NCI-H526 treated with DMSO at 0.1 percent for 48 hours (cell line): ENCODE measurements around the gene XKR3.
"Not testable (repeated sequence)": the region's sequence is repeated elsewhere in the genome, so short reads cannot be mapped to it uniquely, and the experiment has no call there.

ENCODE experiments used
- DNase-seq: peaks from one replicate; lab custom pipeline; 2025; lab: John Stamatoyannopoulos, UW

XKR3 gene

DNA sequence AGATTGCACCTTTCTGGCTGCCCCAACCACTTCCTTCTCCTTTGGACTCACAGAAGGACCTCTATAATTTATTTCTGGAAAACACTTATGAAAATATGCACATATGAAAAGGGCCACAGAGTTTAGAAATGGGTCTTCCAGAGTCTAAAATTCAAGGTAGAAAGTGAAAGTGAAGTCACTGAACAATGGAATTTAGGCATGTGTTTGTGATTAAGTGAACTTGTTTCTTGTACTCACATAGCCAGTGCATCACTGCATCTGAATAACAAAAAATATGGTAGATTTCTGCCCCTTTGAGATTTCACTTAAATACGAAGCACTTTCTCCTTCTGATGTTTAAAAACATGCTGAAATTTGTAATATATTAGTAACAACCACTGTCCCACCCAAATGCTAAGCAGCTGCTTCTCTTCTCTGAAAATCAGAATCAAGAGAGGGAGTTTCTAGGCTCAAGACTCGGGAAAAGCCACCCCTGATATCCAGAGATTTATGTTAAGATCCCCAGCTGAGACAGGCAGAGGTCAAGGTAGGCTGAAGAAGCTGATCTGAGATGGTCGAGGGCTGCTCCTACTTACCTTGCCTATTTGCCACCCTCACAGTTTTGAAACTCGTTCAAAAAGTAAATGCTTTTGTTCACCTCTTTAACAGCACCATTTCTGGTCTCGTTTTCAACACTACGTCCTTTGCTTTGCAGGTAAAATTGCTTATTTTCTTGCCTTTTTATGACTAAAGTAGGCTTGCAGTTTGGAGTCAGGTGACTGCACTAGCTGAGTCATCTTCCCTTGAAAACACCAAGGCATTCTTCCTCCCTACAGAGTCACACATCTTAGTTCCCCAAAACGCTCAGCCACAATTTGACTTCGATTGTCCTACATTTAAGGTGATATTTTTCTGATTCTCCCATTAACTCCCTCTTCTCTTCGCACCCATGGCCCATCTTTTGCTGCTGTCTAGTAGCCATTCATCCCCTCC lies at the start of gene XKR3:
Gene XKR3, minus strand, starts transcription at position 696 of the 972 bp plus-strand sequence. CDS start 17,338 bp downstream, outside the sequence.
- no peak for DNase-seq

GRCh38 chr22:16869640-16870039 lies 44.4 kb upstream of the XKR3 start:
- not testable (repeated sequence) for DNase-seq

DNA sequence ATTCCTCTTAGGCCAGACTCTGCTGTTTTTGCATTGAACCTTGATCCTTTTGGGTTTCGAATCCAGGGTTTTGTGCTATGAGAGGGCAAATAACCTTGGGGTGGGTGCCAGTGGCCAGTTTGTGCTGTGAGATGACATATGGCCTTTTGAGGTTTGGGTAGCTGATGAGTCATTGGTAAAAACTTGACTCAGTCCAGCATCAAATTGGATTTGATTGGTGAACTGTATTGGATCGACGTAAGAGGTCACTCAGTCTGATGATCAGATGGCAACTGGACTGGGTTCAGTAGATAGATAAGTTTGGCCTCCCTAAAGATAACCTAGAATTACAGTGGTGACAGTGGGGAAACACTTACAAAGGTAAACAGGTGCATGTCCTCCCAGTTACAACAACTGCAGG lies 41.0 kb upstream of the XKR3 start:
- no peak for DNase-seq

DNA sequence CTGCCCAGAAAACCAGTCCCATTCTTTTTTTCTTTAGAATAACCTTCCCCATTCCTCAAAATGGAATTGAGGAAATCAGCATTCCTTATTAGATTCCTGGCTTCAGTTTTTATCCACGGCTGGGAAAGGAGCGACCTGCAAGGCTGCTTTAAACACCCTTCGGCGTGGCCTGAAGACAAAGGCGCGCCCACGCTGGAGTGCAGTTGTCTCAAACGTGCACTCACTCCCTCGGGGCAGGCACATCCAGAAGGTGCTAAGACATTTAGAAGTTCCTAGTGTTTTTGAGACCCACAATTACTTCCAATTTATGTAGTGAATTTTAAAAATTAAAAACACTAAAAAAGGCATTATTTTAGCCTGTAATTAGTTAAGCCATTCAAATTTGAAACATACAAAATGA lies 31.6 kb upstream of the XKR3 start:
- DNase-seq = not testable (repeated sequence)

DNA sequence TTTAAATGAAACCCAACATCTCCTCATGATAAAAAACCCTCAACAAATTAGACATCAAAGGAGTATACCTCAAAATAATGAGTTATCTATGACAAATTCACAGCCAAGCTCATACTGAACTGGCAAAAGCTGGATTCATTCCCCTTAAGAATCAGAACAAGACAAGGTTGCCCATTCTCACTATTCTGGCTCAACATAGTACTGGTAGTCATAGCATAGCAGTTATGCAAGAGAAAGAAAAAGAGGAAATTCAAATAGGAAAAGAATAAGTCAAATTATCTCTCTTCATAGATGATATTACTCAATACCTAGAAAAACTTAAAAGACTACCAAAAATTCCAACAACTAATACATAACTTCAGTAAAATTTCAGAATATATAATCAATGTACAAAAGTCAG lies 29.4 kb upstream of the XKR3 start:
- DNase-seq = no peak

GRCh38 chr22:16851268-16851996 lies 26.2 kb upstream of the XKR3 start:
- DNase-seq = not testable (repeated sequence)

DNA sequence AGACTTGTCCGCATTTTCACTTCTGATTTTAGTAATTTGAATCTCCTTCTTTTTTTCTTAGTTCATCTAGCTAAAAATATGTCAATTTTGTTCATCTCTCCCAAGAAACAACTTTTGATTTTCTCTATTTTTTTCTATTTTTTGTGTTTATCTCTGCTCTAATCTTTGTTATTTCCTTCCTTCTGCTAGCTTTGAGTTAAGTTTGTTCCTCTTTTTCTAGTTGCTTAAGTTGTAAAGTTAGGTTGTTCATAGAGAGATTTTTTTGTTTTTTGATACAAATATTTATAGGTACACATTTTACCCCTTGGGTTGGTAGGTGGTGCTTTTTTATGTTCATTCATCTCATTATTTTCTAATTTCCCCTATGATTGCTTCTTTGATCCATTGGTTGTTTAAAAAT lies 22.1 kb upstream of the XKR3 start:
- DNase-seq = no peak

DNA sequence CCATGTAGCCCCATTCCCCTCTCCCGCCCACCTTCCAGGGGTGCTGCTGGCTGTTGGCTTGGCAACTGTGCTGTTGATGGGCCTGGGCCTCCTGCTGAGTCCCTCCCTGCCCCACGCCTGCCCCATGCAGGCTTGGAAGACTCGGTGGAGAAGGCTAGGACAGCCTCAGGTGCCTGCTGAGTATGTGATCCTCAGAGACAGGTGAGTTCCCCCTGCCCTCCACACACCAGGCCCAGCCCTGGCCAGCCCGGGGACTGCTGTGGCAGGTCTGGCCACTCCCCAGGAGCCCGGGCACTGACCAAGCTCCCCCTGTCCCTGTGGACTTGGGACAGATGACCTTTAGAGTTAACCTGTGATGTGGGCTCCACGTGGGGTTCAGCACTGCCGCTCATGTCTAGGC lies 20.7 kb upstream of the XKR3 start:
- DNase-seq = no peak

GRCh38 chr22:16845465-16845864 lies 20.3 kb upstream of the XKR3 start:
- DNase-seq = no peak

GRCh38 chr22:16844529-16844928 lies 19.3 kb upstream of the XKR3 start:
- no peak for DNase-seq

- no peak for DNase-seq
Observed at GRCh38 chr22:16838073-16838472, 12.9 kb upstream of the XKR3 start.

DNA sequence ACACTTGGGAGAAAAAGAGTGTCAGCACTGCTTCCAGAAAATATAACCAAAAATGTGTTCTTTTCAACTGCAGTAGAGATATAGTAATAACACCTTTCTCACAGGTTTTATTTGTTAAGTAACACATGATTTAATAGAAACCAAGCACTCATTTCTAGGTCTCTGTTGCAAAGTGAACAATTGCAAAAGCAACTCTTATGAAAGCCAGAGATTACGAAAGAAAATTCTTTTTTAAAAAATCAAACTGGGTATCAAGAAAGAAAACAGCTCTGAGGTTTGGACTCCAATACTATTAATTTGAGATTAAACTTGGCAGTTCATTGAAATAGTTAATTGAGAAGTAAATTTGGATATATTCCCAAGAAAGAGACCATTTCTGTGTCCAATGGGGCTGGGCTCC lies 9.8 kb upstream of the XKR3 start:
- DNase-seq = no peak

DNA sequence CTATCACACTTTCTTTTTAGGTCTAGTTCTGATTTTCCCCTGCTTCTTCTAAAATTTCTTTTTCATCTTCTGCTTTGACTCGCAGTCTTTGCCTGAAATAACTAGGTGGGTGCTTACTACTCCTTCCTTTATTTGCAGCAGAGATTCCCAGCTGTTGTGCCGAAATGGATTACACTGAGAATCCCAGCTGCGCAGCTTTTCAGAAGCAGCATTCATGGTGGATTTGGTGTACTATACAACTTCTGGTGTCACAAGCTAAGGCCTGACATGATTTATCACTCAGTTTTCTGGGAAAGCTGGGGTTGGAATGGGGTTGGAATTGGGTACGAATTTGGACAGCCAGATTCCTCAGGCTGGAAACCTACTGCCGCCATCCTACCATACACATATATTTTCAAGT lies 6.0 kb upstream of the XKR3 start:
- DNase-seq = no peak

DNA sequence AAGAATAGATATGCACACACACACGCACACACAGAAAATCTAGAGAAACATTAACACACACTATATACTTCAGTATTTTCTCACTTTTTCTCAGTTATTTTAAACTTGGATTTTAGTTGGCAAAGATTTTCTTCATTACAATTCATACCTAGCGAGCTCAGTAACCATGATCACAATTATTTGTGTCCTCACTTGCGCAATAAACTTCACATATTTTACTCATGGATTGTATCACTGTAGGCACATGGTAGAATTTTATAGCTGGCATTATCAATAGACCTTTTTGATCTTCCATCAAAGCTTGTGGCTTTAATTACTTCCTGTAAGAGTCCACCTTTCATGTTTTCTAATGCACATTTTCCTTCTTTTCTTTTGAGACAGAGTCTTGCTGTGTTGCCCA lies 4.8 kb upstream of the XKR3 start:
- no peak for DNase-seq

- no peak for DNase-seq
Observed at GRCh38 chr22:16828876-16829275, 3.7 kb upstream of the XKR3 start.

- no peak for DNase-seq
Observed at GRCh38 chr22:16827506-16827905, 2.3 kb upstream of the XKR3 start.

DNA sequence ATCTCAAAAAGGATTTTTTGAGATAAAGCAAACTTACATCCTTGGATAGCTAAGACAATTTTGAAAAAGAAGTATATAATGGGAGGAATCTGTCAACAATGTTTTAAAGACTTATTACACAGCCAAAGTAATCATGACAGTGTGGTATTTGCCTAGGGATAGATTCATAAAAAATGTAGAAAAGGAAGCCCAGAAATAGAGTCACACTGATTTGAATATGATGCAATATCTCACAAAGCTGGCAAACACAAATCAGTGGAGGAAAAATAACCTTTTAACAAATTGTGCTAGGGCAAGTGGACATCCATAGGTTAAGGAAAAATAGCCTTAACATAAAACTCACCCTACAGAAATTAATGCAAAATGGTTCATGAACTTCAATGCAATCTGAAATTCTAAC lies 6.0 kb downstream of the XKR3 start:
- DNase-seq = no peak

DNA sequence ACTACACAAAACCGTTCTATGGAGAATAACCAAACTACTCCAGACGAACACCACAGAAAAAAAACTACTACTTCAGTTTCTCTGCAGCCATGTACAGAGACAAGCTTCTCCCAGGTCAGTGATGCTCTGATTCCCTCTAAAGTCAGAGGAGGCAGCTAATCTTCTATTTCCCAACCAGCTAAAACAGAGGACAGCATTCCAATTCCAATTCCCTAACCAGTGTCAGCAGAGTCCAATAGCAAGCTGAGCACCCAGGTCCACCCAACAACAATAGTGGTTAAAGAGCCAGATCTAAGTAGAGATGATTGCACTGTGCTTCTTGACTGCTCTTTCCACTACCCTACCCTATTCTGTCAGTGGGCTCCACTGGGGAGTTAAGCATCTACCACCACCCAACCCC lies 6.7 kb downstream of the XKR3 start:
- DNase-seq = no peak

DNA sequence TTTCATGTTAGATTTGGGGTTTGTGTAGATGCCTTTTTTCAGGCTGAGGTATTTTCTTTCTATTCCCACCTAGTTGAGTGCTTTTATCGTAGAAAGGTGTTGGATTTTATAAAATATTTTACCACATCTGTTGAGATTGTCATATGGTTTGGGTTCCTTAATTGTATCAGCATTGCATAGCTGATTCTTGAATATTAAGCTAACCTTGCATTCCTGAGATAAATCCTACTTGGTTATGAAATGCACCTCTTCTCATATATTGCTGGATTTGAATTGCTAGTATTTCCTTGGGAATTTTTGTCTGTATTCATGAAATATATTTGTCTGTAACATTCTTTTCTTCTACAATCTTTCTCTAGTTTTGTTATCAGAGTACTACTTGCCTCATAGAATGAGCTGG lies 10.1 kb downstream of the XKR3 start:
- DNase-seq = no peak

DNA sequence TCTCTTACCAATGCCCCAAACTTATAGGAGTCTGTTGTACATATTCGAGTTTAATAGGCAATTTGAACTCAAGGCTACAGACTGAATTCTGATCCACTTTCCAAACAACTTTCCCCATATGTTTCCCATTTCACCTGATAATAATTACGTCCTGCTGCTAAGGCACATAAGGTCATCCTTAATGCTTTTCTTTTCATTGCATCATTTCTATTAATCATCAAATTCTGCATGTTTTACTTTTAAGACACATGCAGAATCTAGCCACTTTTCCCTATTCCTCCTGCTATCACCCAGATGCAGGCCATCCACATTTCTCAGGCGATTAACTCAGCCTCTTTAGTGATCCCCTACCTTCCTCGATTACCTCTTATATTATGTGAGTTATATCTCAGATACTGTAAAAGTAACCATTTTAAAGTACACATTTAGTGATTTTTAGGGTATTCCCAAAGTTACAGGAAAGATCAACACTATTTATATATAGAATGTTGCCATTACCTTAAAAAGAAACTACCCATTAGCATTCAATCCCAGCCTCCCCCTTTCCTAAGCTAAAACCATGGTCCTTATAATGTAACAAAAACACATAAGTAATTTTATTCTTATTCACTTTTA lies 14.9 kb downstream of the XKR3 start:
- no peak for DNase-seq

DNA sequence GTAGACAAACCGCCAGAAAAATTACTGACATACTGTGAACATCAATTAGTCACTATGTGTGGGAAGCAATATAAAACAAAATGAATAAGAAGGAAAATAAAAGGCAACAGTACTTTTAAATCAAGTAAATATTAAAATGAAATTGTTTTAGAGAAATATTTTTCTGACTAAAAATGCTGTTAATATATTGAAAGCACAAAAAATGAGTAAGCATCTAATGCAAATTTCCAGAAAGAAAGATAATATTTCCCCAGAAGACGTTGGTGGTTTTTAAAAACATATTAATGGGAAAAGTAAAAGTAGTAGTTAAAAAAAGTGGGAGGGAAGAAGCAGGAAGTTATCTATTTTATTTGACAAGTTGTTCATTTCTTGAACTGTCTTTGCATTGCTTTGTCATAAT lies 16.5 kb downstream of the XKR3 start:
- no peak for DNase-seq

DNA sequence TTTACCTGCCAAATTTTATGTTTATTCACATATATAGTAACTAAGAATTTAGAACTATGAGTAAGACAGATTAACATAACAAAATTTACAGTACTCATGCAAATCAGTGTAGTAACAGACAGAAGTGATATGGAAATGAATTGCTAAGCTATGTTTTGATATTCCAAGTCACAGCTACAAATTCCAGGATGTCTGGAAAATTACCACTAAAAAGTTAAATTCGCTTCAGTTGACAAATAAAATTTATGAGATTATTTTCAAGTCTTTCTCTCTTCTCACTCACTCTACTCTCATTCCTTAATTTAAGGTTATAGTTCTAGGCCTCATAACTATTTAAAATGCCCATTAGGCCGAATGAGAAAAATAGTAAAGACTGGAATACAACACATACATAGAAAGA lies 18.1 kb downstream of the XKR3 start:
- DNase-seq = no peak

- DNase-seq = no peak
Observed at GRCh38 chr22:16806401-16806800, 18.8 kb downstream of the XKR3 start.
